Renal pelvis (tissue), 12 donors: ENCODE data around the gene PM20D2. TPM values are rescaled to one million over a fixed set of nuclear protein-coding genes. Genes with fewer than 3 reads are reported as not detected.
"Not testable (repeated sequence)": the region's sequence is repeated elsewhere in the genome, so short reads cannot be mapped to it uniquely, and the experiment has no call there.

ENCODE experiments used
- DNase-seq: peaks from one replicate; pipeline ENCODE4 v3.0.0-alpha.2; 2013
- long read RNA-seq, 16 experiments: transcript quantifications; one replicate each; lab custom pipeline, GENCODE V29; 2026
- polyA plus RNA-seq, 3 donors: library from polyadenylated mRNA; unstranded; fragments of 120-200 nt; gene quantifications; one replicate each; pipeline ENCODE4 v1.2.1, GENCODE V29; 2013; ENCODE audit not compliant: insufficient read length in 3 of 3

Gene PM20D2, protein sequence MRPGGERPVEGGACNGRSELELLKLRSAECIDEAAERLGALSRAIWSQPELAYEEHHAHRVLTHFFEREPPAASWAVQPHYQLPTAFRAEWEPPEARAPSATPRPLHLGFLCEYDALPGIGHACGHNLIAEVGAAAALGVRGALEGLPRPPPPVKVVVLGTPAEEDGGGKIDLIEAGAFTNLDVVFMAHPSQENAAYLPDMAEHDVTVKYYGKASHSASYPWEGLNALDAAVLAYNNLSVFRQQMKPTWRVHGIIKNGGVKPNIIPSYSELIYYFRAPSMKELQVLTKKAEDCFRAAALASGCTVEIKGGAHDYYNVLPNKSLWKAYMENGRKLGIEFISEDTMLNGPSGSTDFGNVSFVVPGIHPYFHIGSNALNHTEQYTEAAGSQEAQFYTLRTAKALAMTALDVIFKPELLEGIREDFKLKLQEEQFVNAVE
- polyA plus RNA-seq, result 10 to 100 TPM; 30.2 to 33.6 (median 32.7) TPM
- long read RNA-seq, donor 1, full-length matches to known transcripts, result 4 of 4 reads
- long read RNA-seq, donor 1, partial matches to known transcripts, result 0 of 4 reads
- long read RNA-seq, donor 1, other reads (novel, unspliced or antisense), result 0 of 4 reads
- long read RNA-seq, donor 2, full-length matches to known transcripts, result 3 of 3 reads
- long read RNA-seq, donor 2, partial matches to known transcripts, result 0 of 3 reads
- long read RNA-seq, donor 2, other reads (novel, unspliced or antisense), result 0 of 3 reads
- long read RNA-seq, donor 3, full-length matches to known transcripts, result 5 of 5 reads
- long read RNA-seq, donor 3, partial matches to known transcripts, result 0 of 5 reads
- long read RNA-seq, donor 3, other reads (novel, unspliced or antisense), result 0 of 5 reads
- long read RNA-seq, donor 4, full-length matches to known transcripts, result 12 of 46 reads
- long read RNA-seq, donor 4, partial matches to known transcripts, result 34 of 46 reads
- long read RNA-seq, donor 4, other reads (novel, unspliced or antisense), result 0 of 46 reads
- long read RNA-seq, donor 5, full-length matches to known transcripts, result 6 of 16 reads
- long read RNA-seq, donor 5, partial matches to known transcripts, result 10 of 16 reads
- long read RNA-seq, donor 5, other reads (novel, unspliced or antisense), result 0 of 16 reads
- long read RNA-seq, donor 6, full-length matches to known transcripts, result 10 of 90 reads
- long read RNA-seq, donor 6, partial matches to known transcripts, result 80 of 90 reads
- long read RNA-seq, donor 6, other reads (novel, unspliced or antisense), result 0 of 90 reads
- long read RNA-seq, donor 7, full-length matches to known transcripts, result 7 of 19 reads
- long read RNA-seq, donor 7, partial matches to known transcripts, result 12 of 19 reads
- long read RNA-seq, donor 7, other reads (novel, unspliced or antisense), result 0 of 19 reads
- long read RNA-seq, donor 8, full-length matches to known transcripts, result 2 of 2 reads
- long read RNA-seq, donor 8, partial matches to known transcripts, result 0 of 2 reads
- long read RNA-seq, donor 8, other reads (novel, unspliced or antisense), result 0 of 2 reads
- long read RNA-seq, donor 9, full-length matches to known transcripts, result 9 of 18 reads
- long read RNA-seq, donor 9, partial matches to known transcripts, result 9 of 18 reads
- long read RNA-seq, donor 9, other reads (novel, unspliced or antisense), result 0 of 18 reads
- long read RNA-seq, donor 10, full-length matches to known transcripts, result 4 of 58 reads
- long read RNA-seq, donor 10, partial matches to known transcripts, result 54 of 58 reads
- long read RNA-seq, donor 10, other reads (novel, unspliced or antisense), result 0 of 58 reads
- long read RNA-seq, donor 11, full-length matches to known transcripts, result 8 of 8 reads
- long read RNA-seq, donor 11, partial matches to known transcripts, result 0 of 8 reads
- long read RNA-seq, donor 11, other reads (novel, unspliced or antisense), result 0 of 8 reads
- long read RNA-seq, donor 12, full-length matches to known transcripts, result 13 of 20 reads
- long read RNA-seq, donor 12, partial matches to known transcripts, result 7 of 20 reads
- long read RNA-seq, donor 12, other reads (novel, unspliced or antisense), result 0 of 20 reads
- long read RNA-seq, donor 13, full-length matches to known transcripts, result 2 of 2 reads
- long read RNA-seq, donor 13, partial matches to known transcripts, result 0 of 2 reads
- long read RNA-seq, donor 13, other reads (novel, unspliced or antisense), result 0 of 2 reads
- long read RNA-seq, donor 14, full-length matches to known transcripts, result 8 of 38 reads
- long read RNA-seq, donor 14, partial matches to known transcripts, result 30 of 38 reads
- long read RNA-seq, donor 14, other reads (novel, unspliced or antisense), result 0 of 38 reads
- long read RNA-seq, donor 15, full-length matches to known transcripts, result 6 of 6 reads
- long read RNA-seq, donor 15, partial matches to known transcripts, result 0 of 6 reads
- long read RNA-seq, donor 15, other reads (novel, unspliced or antisense), result 0 of 6 reads
- long read RNA-seq, donor 16, full-length matches to known transcripts, result 1 of 11 reads
- long read RNA-seq, donor 16, partial matches to known transcripts, result 10 of 11 reads
- long read RNA-seq, donor 16, other reads (novel, unspliced or antisense), result 0 of 11 reads

DNA sequence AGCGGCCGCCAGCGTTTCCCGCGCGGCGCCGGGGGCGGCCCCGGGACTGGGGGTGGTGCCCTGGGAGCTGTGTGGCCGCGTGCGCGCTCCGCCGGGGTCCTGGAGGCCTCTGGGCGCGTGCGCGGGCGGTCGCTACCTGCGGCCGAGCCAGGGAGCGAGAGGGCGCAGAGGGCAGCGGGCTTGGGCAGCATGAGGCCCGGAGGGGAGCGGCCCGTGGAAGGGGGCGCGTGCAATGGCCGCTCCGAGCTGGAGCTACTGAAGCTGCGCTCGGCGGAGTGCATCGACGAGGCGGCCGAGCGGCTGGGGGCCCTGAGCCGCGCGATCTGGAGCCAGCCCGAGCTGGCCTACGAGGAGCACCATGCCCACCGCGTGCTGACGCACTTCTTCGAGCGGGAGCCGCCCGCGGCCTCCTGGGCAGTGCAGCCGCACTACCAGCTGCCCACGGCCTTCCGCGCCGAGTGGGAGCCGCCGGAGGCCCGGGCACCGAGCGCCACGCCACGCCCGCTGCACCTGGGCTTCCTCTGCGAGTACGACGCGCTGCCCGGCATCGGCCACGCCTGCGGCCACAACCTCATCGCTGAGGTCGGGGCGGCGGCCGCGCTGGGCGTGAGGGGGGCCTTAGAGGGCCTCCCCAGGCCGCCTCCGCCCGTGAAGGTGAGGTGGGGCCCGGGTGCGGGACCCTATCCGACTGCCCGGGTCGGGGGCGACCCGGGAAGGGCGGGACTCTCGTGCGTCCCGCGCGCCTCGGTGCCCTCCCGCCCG, at the start of gene PM20D2:
Gene PM20D2 (plus strand): TSS at position 100 of the 762 bp plus-strand sequence. CDS start 90 bp downstream, at position 190.
- DNase-seq, result peak; percentile 75

DNA sequence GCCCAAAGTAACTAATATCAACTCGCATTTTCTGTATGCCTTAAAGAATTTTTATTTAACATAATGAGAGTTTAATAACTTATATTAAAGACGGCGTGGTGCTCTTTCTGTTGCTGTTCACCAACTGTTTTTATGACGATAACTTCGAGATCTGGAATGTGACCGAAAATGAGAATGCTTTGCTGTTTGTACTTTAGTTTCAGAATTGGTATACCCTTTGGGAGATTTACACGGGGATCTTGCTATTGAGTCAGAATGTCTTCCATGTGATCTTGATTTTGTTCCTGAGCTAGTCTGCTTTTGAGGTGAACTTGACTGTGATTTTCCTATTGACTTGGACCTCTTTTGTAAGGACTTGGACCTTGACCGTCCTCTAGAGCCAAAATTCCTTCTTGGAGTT, 47.4 kb upstream of the PM20D2 start:
- no peak for DNase-seq

GRCh38 chr6:89100114-89100513, 45.7 kb upstream of the PM20D2 start:
- DNase-seq, result no peak

DNA sequence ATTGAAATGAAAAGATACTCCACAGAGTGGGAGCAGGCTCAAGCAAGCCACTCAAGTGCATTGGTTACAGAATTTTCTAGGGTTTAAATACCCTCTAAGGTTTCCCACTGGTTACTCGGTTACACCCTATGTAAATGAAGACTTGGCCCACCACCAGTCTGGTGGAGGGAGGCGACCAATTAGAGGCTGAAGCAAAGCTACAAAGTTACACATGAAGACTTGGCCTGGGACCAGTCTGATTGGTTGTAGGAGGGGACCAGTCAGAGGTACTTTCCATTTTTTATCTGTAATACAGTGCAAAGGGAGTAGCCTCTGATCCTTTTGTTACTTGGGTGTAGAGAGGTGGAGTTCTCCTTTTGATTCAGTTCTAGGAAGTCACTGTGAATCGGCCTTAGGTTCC, 35.6 kb upstream of the PM20D2 start:
- DNase-seq, result no peak

GRCh38 chr6:89111933-89112332, 33.9 kb upstream of the PM20D2 start:
- DNase-seq, result no peak

GRCh38 chr6:89116702-89117101, 29.2 kb upstream of the PM20D2 start:
- DNase-seq, result no peak

DNA sequence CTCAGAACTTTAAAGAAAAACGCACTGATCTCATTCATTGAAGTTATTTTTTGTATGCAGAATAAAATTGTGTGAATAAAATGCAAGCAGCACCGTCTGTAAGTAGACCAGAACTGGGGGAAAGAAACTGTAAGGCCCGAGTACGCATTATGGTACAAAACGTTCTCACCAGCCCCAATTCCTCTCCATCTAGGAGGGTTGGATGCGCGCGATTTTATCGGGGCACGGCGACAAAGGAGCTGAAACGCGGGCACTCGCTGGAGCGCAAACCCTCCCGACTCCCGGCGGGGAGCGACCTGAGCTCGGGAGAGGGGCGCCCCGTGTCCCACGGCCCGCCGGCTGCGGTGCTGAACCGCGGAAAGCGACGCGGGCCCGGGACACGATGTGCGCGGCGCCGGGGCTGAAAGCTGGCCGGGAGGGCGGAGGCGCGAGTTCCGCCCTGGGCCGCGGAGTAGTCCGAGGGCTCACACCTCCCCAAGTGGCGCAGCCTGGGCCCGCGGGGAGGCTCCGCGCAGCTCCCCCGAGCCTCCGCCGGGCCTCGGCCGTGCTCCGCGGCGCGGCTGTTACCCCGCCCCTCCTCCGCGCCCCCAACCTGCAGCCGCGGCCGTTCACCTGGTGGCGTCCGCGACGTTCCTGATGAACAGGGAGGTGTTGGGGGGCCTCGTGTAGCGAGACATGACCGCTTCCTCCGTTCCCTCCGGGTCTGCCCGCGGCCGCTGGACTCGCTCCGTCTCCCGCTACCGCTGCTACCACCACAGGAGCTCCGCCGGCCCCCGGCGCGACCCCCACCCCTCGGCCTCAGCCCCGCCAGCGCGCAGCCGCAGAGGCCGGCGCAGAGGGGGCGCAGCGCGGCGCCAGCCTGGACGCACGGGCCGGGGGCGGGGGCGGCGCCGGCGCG, 28.4 kb upstream of the PM20D2 start, which contains the start of gene SRSF12:
Gene SRSF12 (minus strand): TSS at position 861 of the 898 bp plus-strand sequence. CDS start 184 bp downstream, at position 677.
- DNase-seq, result peak; percentile 61

GRCh38 chr6:89118931-89119330, 26.9 kb upstream of the PM20D2 start:
- DNase-seq, result no peak

DNA sequence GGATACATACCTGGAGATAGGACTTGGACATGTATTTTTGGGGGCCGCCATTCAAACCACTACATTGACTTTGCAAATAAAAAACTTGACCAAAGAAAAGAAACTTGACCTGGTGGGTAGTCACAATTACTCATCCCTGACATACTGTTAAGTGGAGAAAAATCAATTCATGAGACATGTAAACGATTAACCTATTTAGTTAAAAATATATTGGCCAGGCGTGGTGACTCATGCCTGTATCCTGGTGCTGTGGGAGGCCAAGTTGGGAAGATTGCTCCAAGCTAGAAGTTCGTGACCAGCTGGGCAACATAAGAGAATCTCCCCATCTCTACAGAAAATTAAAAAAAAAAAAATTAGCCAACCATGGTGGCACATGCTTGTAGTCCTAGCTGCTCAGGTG, 25.5 kb upstream of the PM20D2 start:
- no peak for DNase-seq

GRCh38 chr6:89121934-89122333, 23.9 kb upstream of the PM20D2 start:
- no peak for DNase-seq

DNA sequence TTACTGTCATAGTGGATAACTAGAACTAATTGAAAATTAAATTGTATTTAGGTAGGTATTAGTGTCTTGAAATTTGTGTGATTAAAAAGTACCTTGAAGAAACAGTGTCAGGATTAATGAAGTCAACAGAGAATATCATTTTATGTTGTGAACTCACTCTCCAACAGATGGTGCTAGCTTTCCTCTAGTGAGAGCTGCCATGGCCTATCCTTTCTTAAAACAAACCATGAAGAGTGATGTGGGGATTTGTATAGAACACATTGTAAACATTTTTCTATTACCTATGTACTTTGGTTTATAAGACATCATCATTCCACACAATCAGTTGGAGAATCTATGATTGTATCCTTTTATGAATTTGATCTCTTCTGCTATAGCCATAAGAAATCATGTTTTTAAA, 23.2 kb upstream of the PM20D2 start:
- no peak for DNase-seq

DNA sequence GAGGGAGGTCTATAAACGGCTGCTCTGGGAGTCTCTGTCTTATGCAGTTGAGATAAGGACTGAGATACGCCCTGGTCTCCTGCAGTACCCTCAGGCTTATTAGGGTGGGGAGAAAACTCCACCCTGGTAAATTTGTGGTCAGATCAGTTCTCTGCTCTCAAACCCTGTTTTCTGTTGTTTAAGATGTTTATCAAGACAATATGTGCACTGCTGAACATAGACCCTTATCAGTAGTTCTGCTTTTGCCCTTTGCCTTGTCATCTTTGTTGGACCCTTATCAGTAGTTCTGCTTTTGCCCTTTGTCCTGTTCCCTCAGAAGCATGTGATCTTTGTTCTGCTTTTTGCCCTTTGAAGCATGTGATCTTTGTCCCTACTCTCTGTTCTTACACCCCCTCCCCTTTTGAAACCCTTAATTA, 17.6 kb upstream of the PM20D2 start:
- not testable (repeated sequence) for DNase-seq

DNA sequence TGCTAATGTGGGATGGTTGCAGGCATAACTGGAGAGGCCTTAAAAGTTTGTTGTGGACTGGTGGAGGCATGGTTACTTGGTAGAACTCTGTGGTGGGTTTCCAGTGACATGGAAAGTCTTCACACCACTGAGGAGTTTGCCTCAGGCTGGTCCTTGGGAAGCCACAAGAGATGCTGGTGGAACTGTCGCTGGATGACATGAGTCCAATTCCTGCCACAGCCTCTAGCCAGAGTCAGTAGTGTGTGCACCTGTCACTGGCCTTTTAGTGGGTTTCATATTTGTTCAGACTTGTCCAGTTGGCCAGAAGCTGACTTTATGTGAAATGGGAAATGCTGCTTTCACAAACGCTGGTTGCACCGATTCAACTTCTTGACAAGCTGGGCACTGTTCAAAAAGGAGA, 14.3 kb upstream of the PM20D2 start:
- no peak for DNase-seq

DNA sequence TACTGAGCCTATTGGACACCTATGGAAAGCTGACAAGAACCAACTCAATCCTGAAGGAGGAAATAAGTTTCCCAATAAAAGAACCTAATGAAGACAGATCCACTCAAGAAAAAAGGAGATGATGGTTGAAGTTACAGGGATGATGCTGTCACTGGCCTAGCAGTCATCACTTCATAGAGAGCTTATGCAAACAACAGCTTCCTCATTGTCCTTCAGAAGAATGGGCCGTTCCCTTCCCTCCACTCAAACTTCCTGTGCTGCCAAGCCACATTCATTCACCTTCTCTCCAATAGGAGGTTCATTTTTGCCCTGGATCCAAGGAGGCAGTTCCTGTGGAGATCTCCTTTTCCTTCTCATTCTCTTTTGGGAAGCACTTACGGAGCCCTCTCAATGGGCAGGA, 13.8 kb upstream of the PM20D2 start:
- no peak for DNase-seq

GRCh38 chr6:89133981-89134380, 11.9 kb upstream of the PM20D2 start:
- no peak for DNase-seq

GRCh38 chr6:89134723-89135122, 11.1 kb upstream of the PM20D2 start:
- no peak for DNase-seq

DNA sequence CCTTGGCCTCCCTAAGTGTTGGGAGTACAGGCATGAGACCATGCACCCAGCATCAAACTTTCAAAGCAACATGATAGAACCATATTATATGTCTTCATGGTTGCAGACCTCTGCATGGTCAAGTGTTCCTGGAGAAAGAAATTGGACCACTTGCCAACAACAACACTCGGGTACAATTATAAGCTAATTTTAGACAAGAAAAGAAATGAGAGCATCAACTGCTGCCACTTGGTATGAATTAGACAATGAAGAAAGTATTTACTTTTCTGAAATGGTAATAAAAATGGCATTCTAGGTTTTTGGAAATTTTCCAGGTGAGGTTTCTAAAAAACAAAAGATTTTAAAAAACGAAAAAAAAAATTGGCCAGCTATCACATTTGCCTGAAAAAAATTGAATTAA, 7.7 kb upstream of the PM20D2 start:
- no peak for DNase-seq
